GM12878 (cell line): ENCODE results near the gene NDRG4.

Experiments used
- POLR2AphosphoS5 ChIP-seq: IDR thresholded peaks from 2 replicates; pipeline ENCODE4 v1.6.1; 2011; ENCODE audit warnings: mild to moderate bottlenecking, low read length, inconsistent platforms
- SIN3A ChIP-seq: IDR thresholded peaks from 2 replicates; pipeline ENCODE4 v1.6.1; 2012; ENCODE audit warnings: low read depth, low read length, improper control_type of control experiment
- YY1 ChIP-seq: IDR thresholded peaks from 2 replicates; pipeline ENCODE4 v1.6.1; 2011; ENCODE audit warnings: low read depth, mild to moderate bottlenecking, low read length

GRCh38 chr16:58465817-58466216 is 34.1 kb upstream of the NDRG4 start:
- TF ChIP-seq SIN3A (no peak), YY1 (no peak), POLR2AphosphoS5 (no peak)
